GM12872 (cell line): ENCODE measurements around the gene RASA2.

Source experiments
- CTCF ChIP-seq: IDR thresholded peaks from 3 replicates; pipeline ENCODE4 v1.5.1; 2011; ENCODE audit warnings: low read depth, mild to moderate bottlenecking, low read length, moderate library complexity; ENCODE audit not compliant: insufficient read depth

Gene RASA2

GRCh38 chr3:141570068-141570467, 83.2 kb downstream of the RASA2 start:
- no peak for TF ChIP-seq CTCF

- TF ChIP-seq CTCF, result peak; percentile 45; the same call in 1 of the 3 replicates
Observed at GRCh38 chr3:141575879-141576743, 89.3 kb downstream of the RASA2 start.

- no peak for TF ChIP-seq CTCF
Observed at GRCh38 chr3:141576744-141577052, 89.9 kb downstream of the RASA2 start.

- no peak for TF ChIP-seq CTCF
Observed at GRCh38 chr3:141578202-141578973, 91.6 kb downstream of the RASA2 start.

GRCh38 chr3:141594357-141594756, 107.5 kb downstream of the RASA2 start:
- no peak for TF ChIP-seq CTCF

- TF ChIP-seq CTCF, result no peak
Observed at GRCh38 chr3:141597931-141598330, 111.1 kb downstream of the RASA2 start.

- no peak for TF ChIP-seq CTCF
Observed at GRCh38 chr3:141600331-141600730, 113.5 kb downstream of the RASA2 start.
